ENCODE measurements around the gene CCDC192.
"Not testable (repeated sequence)": the region's sequence is repeated elsewhere in the genome, so short reads cannot be mapped to it uniquely, and the experiment has no call there.

Gene CCDC192

DNA sequence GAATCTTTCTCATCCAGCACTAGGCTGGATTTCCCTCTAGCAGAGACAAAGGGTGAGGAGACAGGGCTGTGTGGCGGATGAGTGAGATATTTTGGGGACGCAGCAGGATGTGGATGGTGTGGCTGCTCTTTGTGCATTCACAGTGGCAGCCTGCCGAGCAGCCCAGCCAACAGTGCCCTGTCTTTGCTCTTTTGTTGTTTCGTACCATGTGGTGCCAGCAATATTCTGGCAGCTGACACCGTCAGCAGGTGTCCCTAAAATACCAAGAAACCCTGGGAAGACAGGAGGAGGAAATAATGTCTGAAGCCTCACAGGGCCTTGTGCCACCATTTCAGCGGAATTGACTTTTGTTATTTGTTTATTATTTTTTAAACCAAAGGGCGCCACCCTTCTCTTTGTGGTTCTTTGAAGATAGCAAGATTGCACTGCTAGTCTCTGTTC lies 141.4 kb downstream of the CCDC192 start:
- DNase-seq (ENCODE audit: low read depth in 3 of 3), result no peak

- no peak for DNase-seq (ENCODE audit: low read depth in 3 of 3)
Measured at GRCh38 chr5:127846884-127847283, 143.7 kb downstream of the CCDC192 start.

DNA sequence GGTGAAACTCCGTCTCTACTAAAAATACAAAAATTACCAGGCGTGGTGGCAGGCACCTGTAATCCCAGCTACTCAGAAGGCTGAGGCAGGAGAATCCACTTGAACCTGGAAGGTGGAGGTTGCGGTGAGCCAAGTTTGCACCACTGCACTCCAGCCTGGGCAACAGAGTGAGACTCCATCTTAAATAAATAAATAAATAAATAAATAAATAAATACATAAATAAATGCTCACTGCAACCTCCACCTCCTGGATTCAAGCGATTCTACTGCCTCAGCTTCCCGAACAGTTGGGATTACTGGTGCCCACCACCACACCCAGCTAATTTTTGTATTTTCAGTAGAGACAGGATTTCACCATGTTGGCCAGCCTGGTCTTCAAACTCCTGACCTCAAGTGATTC lies 144.4 kb downstream of the CCDC192 start:
- not testable (repeated sequence) for DNase-seq (ENCODE audit: low read depth in 3 of 3)

GRCh38 chr5:127848098-127848497 lies 144.9 kb downstream of the CCDC192 start:
- no peak for DNase-seq (ENCODE audit: low read depth in 3 of 3)

DNA sequence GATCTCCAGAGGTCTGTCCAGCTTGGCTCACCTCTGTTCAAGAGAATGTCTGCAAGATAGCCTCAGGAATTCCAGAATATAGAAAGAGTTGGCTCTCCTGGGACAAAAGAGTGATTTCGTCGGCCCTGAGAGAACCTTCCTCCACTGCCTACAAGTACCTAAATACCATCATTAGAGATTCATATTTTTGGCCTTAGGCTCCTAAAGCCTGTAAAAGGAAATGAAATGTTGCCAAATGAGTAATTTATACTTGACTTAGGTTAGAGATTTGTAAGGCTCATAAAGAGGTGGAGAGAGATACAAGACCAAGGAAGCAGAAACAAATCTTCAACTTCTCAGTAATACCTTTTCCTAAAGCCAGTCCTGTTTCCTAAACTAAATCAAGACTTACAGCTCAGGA lies 146.2 kb downstream of the CCDC192 start:
- no peak for DNase-seq (ENCODE audit: low read depth in 3 of 3)

DNA sequence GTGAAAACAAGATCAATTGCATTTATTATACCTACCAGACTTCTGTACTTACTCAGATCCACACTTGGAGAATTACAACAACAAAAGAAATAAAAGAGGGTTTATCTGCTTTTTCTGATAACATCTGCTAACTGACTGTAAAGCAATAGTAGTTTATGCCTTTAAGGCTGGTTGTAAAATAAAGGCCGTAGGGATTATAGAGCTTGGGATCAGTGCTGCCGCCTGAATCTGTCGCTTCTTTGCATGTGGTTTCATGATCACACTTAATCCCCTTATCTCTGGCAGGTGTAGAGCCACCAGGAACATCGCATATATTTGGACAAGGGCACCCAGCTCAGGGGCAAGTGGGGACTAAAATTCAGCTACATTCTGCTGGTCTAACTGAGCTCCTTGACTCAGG lies 146.7 kb downstream of the CCDC192 start:
- no peak for DNase-seq (ENCODE audit: low read depth in 3 of 3)

DNA sequence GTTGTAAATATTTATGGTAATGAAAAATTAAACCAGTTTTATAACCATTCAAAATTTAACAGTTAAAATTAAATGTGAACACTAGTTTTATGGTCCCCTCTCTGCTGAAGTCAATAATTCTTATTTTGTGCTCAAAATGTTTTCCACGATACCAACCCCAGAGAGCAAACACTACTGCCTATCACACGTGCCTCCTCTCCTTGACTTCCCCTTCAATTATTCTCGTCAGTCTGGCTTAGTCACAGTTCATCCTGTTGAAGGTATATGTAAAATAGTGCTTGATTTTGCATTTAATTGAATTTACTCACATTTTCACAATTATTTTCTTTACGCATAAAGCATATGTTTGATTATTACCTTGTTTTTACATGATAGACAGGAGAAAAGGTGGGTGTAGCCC lies 148.8 kb downstream of the CCDC192 start:
- DNase-seq (ENCODE audit: low read depth in 3 of 3), result no peak

GRCh38 chr5:127854520-127854919 lies 151.3 kb downstream of the CCDC192 start:
- no peak for DNase-seq (ENCODE audit: low read depth in 3 of 3)

DNA sequence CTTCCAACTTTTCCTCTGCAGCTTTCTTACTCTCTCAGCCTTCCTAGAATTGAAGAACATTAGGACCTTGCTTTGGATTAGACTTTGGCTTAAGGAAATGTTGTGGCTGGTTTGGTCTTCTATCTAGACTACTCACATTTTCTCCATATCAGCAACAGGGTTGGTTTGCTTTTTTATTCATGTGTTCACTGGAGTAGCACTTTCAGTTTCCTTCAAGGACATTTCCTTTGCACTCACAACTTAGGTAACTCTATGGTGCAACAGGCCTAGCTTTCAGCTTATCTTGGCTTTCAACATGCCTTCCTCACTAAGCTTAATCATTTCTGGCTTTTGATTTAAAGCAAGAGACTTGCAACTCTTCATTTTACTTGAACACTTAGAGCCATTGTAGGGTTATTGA lies 153.1 kb downstream of the CCDC192 start:
- DNase-seq (ENCODE audit: low read depth in 3 of 3), result no peak

- no peak for DNase-seq (ENCODE audit: low read depth in 3 of 3)
Measured at GRCh38 chr5:127858116-127858784, 155.1 kb downstream of the CCDC192 start.

- DNase-seq (ENCODE audit: low read depth in 3 of 3), result no peak
Measured at GRCh38 chr5:127860291-127860690, 157.1 kb downstream of the CCDC192 start.

DNA sequence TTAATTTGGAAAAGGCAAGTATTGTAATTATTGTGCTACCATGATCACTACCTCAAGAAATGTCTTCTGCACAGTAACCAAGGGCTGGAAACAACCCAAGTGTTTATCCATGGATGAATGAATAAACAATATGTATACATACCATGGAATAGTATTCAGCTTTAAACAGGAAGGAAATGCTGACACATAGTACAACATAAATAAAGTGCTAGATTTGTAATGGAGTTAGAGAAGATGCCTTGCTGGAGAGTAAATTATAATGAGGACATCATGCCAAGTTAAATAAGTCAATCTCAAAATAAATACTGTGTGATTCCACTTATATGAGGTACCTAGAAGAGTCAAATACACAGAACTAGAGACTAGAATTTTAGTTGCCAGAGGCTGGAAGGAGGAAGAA lies 160.0 kb downstream of the CCDC192 start:
- DNase-seq (ENCODE audit: low read depth in 3 of 3), result no peak

DNA sequence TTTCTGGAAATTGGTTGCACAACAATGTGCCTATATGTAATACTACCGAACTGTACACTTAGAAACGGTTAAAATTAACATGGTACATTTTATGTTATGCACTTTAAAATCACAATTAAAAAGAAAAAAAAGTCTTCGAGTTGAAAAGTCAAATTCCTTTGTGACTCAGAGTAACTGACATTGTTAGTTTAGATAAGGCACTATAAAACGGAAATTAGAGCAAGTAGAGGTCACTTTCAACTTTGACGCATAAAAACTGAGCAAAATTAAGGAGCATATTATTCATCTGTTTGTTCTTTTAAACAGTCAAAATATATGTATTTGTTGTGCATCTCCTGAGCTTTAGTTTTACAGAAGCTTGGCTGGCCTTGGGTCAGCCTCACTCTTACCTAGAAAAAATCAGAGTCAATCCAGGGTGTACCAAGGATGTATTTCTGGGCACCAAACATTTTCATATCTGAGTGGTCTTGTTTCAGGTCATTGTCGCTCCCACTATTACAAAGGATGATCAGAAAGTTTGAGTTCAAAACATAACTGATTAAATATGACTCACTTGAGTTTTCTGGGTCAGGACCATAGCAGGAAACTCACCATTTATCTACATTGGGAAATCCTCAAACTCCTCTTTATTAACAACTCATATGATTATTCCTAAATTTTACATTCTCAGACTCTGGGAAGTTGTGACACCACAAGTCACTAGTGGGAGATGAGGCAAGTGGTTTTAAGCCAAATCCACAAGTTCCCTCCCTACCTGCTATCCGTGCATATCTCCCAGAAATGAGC lies 160.6 kb downstream of the CCDC192 start:
- no peak for DNase-seq (ENCODE audit: low read depth in 3 of 3)

- no peak for DNase-seq (ENCODE audit: low read depth in 3 of 3)
Measured at GRCh38 chr5:127864511-127864910, 161.3 kb downstream of the CCDC192 start.

DNA sequence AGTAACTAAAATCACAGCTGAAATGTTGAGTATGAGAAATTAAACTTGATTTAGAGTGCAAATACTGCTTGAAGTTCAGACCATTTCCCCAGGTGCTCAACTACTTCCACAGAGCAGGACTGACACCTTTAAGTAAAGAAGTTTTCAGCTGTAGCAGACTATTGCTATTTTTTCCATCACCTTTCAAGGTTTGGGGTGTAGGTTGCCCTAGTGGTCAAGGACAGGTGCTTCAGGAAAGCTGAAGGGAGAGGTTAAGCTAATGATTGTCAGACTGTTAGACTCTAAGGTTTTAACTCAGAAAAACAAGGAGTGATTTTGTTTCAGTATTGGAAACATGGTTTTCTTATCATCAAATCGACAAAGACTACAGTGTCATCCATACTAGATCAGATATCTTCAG lies 162.1 kb downstream of the CCDC192 start:
- DNase-seq (ENCODE audit: low read depth in 3 of 3), result no peak

DNA sequence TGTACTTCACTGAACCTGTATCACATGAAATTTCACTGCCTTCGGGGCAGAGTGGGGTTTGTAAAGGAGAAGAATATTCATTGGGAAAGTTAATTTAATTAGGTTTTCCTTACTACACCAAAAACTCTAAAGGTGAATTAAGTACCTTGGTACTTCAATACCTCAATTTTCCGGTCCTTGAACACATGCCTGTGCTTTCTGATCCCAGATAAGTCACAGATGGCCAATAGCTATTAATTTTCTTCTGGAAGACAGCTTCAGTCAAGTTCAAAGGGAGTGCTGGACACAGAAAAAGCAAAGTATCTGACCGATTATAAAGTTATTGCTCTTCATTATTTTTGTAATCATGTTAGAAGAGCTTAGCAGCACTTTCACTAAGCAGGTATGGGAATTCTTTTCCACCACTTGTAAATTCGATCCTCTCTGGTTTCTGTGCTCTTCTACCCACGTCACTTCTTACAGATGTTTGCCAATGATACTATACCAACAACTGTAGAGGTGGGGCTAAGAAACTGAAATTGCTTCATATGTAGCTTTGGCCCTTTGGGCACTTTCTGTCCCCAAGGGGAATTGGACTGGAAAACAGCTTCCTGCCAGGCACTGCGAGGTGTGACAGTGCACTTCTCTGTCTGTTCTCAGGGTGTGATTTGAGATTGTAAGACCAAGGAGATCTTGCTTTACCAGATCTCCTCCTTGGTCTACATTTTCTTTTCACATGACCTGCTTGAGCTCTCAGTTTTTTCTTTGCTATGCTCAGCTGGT lies 164.0 kb downstream of the CCDC192 start:
- no peak for DNase-seq (ENCODE audit: low read depth in 3 of 3)

DNA sequence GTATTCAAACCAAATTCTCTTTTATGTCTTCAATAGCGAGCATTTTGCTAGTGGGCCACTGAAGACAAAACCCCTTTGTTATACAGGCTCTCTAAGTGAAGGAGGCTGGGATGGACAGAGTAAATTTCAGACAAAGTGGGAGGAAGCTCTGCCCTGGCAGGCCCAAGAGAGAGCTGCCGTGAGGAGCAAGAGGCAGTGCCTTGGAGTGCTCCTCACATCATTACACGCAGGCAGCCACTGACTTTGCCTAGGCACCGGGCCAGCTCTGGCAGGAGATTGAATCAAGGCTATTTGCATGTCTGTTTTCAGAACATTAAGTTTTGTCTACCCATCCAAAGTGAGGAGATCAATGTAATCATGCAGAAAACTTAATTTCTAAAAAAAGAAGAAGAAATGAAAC lies 167.7 kb downstream of the CCDC192 start:
- no peak for DNase-seq (ENCODE audit: low read depth in 3 of 3)

- no peak for DNase-seq (ENCODE audit: low read depth in 3 of 3)
Measured at GRCh38 chr5:127871503-127872153, 168.4 kb downstream of the CCDC192 start.

- no peak for DNase-seq (ENCODE audit: low read depth in 3 of 3)
Measured at GRCh38 chr5:127872494-127872893, 169.3 kb downstream of the CCDC192 start.

- DNase-seq (ENCODE audit: low read depth in 3 of 3), result no peak
Measured at GRCh38 chr5:127875235-127876021, 172.2 kb downstream of the CCDC192 start.

GRCh38 chr5:127876384-127876783 lies 173.2 kb downstream of the CCDC192 start:
- DNase-seq (ENCODE audit: low read depth in 3 of 3), result no peak
